IPS-18a (cell line): Measurements from ENCODE around the gene ZNRF1.

Experiments used
- H3K27ac ChIP-seq: one replicate; pipeline ENCODE4 v1.5.1; 2013; ENCODE audit warnings: low read length
- H3K27me3 ChIP-seq: one replicate; pipeline ENCODE4 v1.6.1; 2013; ENCODE audit warnings: mild to moderate bottlenecking, low read length; ENCODE audit not compliant: control insufficient read depth, insufficient read depth
- H3K36me3 ChIP-seq: one replicate; pipeline ENCODE4 v1.6.1; 2013; ENCODE audit warnings: low read depth, low read length; ENCODE audit not compliant: control insufficient read depth
- H3K4me1 ChIP-seq: one replicate; pipeline ENCODE4 v1.6.1; 2013; ENCODE audit warnings: low read depth, low read length; ENCODE audit not compliant: control insufficient read depth
- H3K4me3 ChIP-seq: one replicate; pipeline ENCODE4 v1.5.1; 2013; ENCODE audit warnings: low read length
- H3K9ac ChIP-seq: one replicate; pipeline ENCODE4 v1.6.1; 2013; ENCODE audit warnings: mild to moderate bottlenecking, low read length, moderate library complexity
- H3K9me3 ChIP-seq: one replicate; pipeline ENCODE4 v1.6.1; 2013; ENCODE audit warnings: low read depth, low read length; ENCODE audit not compliant: control insufficient read depth

ZNRF1 gene

GRCh38 chr16:74998481-74999218 is at the start of gene ZNRF1:
Gene ZNRF1, plus strand, starts transcription at chr16:74999024. Its CDS starts 648 bp downstream, at chr16:74999672.
- peak within 1 kb of the TSS; percentile 81 for H3K4me3 ChIP-seq
- peak within 1 kb of the TSS; percentile 56 for H3K9ac ChIP-seq
- no peak within 1 kb of the TSS for H3K27ac ChIP-seq

GRCh38 chr16:74949309-74949708 is 49.5 kb upstream of the ZNRF1 start:
- Histone ChIP-seq H3K9me3 (no peaks in the 10 kb centered on the region), H3K9ac (no peak overlapping the region), H3K4me3 (no peak overlapping the region), H3K27me3 (no peaks in the 10 kb centered on the region), H3K4me1 (no peaks in the 10 kb centered on the region), H3K36me3 (peaks cover 38% of the 10 kb centered on the region), H3K27ac (no peak overlapping the region)

More at GRCh38 chr16:74998481-74999218, at the start of gene ZNRF1:
- H3K27me3 ChIP-seq: peaks cover 10% of the 10 kb centered on the region
- peaks cover 24% of the 10 kb centered on the region for H3K4me1 ChIP-seq
- no peaks in the 10 kb centered on the region for H3K36me3 ChIP-seq
- H3K9me3 ChIP-seq: no peaks in the 10 kb centered on the region

GRCh38 chr16:74950511-74950910 is 48.3 kb upstream of the ZNRF1 start:
- H3K36me3 ChIP-seq: peaks cover 49% of the 10 kb centered on the region
- H3K27me3 ChIP-seq: no peaks in the 10 kb centered on the region
- no peaks in the 10 kb centered on the region for H3K9me3 ChIP-seq
- H3K4me1 ChIP-seq: no peaks in the 10 kb centered on the region
- H3K4me3 ChIP-seq: no peak overlapping the region
- H3K9ac ChIP-seq: no peak overlapping the region
- H3K27ac ChIP-seq: no peak overlapping the region

- H3K27me3 ChIP-seq: no peaks in the 10 kb centered on the region
- H3K4me1 ChIP-seq: no peaks in the 10 kb centered on the region
- H3K27ac ChIP-seq: no peak overlapping the region
- H3K4me3 ChIP-seq: no peak overlapping the region
- peaks cover 56% of the 10 kb centered on the region for H3K36me3 ChIP-seq
- no peaks in the 10 kb centered on the region for H3K9me3 ChIP-seq
- no peak overlapping the region for H3K9ac ChIP-seq
Observed at GRCh38 chr16:74951206-74951605, 47.6 kb upstream of the ZNRF1 start.

GRCh38 chr16:74951681-74952080 is 47.1 kb upstream of the ZNRF1 start:
- no peak overlapping the region for H3K27ac ChIP-seq
- H3K4me1 ChIP-seq: no peaks in the 10 kb centered on the region
- no peak overlapping the region for H3K9ac ChIP-seq
- H3K4me3 ChIP-seq: no peak overlapping the region
- no peaks in the 10 kb centered on the region for H3K9me3 ChIP-seq
- H3K27me3 ChIP-seq: no peaks in the 10 kb centered on the region
- H3K36me3 ChIP-seq: peaks cover 58% of the 10 kb centered on the region

- Histone ChIP-seq H3K27me3 (no peaks in the 10 kb centered on the region), H3K27ac (no peak overlapping the region), H3K4me1 (no peaks in the 10 kb centered on the region), H3K9ac (no peak overlapping the region), H3K36me3 (peaks cover 51% of the 10 kb centered on the region), H3K9me3 (no peaks in the 10 kb centered on the region), H3K4me3 (no peak overlapping the region)
Observed at GRCh38 chr16:74954763-74955162, 44.1 kb upstream of the ZNRF1 start.

GRCh38 chr16:74973304-74973703 is 25.5 kb upstream of the ZNRF1 start:
- peaks cover 5% of the 10 kb centered on the region for H3K36me3 ChIP-seq
- no peaks in the 10 kb centered on the region for H3K9me3 ChIP-seq

GRCh38 chr16:74975591-74975990 is 23.2 kb upstream of the ZNRF1 start:
- Histone ChIP-seq H3K27me3 (no peaks in the 10 kb centered on the region), H3K4me3 (no peak overlapping the region), H3K9ac (no peak overlapping the region), H3K36me3 (peaks cover 12% of the 10 kb centered on the region), H3K27ac (no peak overlapping the region), H3K4me1 (no peaks in the 10 kb centered on the region), H3K9me3 (no peaks in the 10 kb centered on the region)

More at GRCh38 chr16:74973304-74973703, 25.5 kb upstream of the ZNRF1 start:
- H3K27ac ChIP-seq: no peak overlapping the region
- no peak overlapping the region for H3K4me3 ChIP-seq
- no peaks in the 10 kb centered on the region for H3K27me3 ChIP-seq
- no peaks in the 10 kb centered on the region for H3K4me1 ChIP-seq
- H3K9ac ChIP-seq: no peak overlapping the region

GRCh38 chr16:74982256-74982655 is 16.6 kb upstream of the ZNRF1 start:
- Histone ChIP-seq H3K27ac (no peak overlapping the region), H3K9me3 (no peaks in the 10 kb centered on the region), H3K27me3 (no peaks in the 10 kb centered on the region), H3K4me1 (no peaks in the 10 kb centered on the region), H3K4me3 (no peak overlapping the region), H3K36me3 (peaks cover 7% of the 10 kb centered on the region), H3K9ac (no peak overlapping the region)

GRCh38 chr16:74984194-74984528 is 14.7 kb upstream of the ZNRF1 start:
- H3K4me1 ChIP-seq: no peaks in the 10 kb centered on the region
- H3K9me3 ChIP-seq: no peaks in the 10 kb centered on the region
- peak overlapping the region; percentile 24 for H3K27ac ChIP-seq
- peak overlapping the region; percentile 93 for H3K4me3 ChIP-seq
- no peaks in the 10 kb centered on the region for H3K36me3 ChIP-seq
- no peaks in the 10 kb centered on the region for H3K27me3 ChIP-seq
- peak overlapping the region; percentile 79 for H3K9ac ChIP-seq

- H3K27me3 ChIP-seq: no peaks in the 10 kb centered on the region
- H3K36me3 ChIP-seq: no peaks in the 10 kb centered on the region
- no peaks in the 10 kb centered on the region for H3K9me3 ChIP-seq
- peak within 1 kb of the TSS; percentile 93 for H3K4me3 ChIP-seq
- H3K27ac ChIP-seq: peak within 1 kb of the TSS; percentile 24
- H3K9ac ChIP-seq: peak within 1 kb of the TSS; percentile 79
- H3K4me1 ChIP-seq: no peaks in the 10 kb centered on the region
Observed at GRCh38 chr16:74984529-74985296, 14.1 kb upstream of the ZNRF1 start, which contains the start of gene WDR59. Gene WDR59, minus strand, starts transcription at chr16:74985123. Its CDS starts 106 bp downstream, at chr16:74985017.
